SJSA1 (cell line): ENCODE data around the gene CPLANE2. TPM values are rescaled to one million over a fixed set of nuclear protein-coding genes. Genes with fewer than 3 reads are reported as not detected.
"Not testable (repeated sequence)": the region's sequence is repeated elsewhere in the genome, so short reads cannot be mapped to it uniquely, and the experiment has no call there.

ENCODE experiments used
- DNase-seq, 2 experiments: peaks; one replicate each; pipeline ENCODE4 v3.0.0-alpha.2; 2015 to 2020; ENCODE audit warnings: low spot score in 2 of 2, low read depth in 1 of 2
- H3K27ac ChIP-seq: fragments of 250-450 bp; sonication (Bioruptor Pico); 2 replicates; pipeline ENCODE4 v1.5.1; 2020; ENCODE audit warnings: mild to moderate bottlenecking, moderate library complexity
- H3K27me3 ChIP-seq: fragments of 250-450 bp; sonication (Bioruptor Pico); replicated peaks from 2 replicates; pipeline ENCODE4 v1.5.1; 2020; ENCODE audit warnings: mild to moderate bottlenecking, moderate library complexity
- H3K36me3 ChIP-seq: fragments of 250-450 bp; sonication (Bioruptor Pico); 2 replicates; pipeline ENCODE4 v1.5.1; 2020; ENCODE audit warnings: mild to moderate bottlenecking
- H3K4me1 ChIP-seq: fragments of 250-450 bp; sonication (Bioruptor Pico); replicated peaks from 2 replicates; pipeline ENCODE4 v1.6.1; 2021; ENCODE audit warnings: mild to moderate bottlenecking
- H3K4me3 ChIP-seq: fragments of 250-450 bp; sonication (Bioruptor Pico); 2 replicates; pipeline ENCODE4 v1.5.1; 2020; ENCODE audit warnings: mild to moderate bottlenecking
- H3K9me3 ChIP-seq: fragments of 250-450 bp; sonication (Bioruptor Pico); replicated peaks from 2 replicates; pipeline ENCODE4 v1.5.1; 2020; ENCODE audit warnings: mild to moderate bottlenecking
- total RNA-seq: library from RNA; depleted of rRNA; stranded (reverse); fragments of >200 nt; shearing (Covaris generic); gene quantifications from 2 replicates; pipeline ENCODE4 v1.2.3, GENCODE V29; 2014

The CPLANE2 gene
- total RNA-seq, 1 experiment from 2014 or later, result 14.8 TPM

- Histone ChIP-seq H3K27ac (no peak overlapping the region), H3K9me3 (no peaks in the 10 kb centered on the region), H3K36me3 (no peaks in the 10 kb centered on the region), H3K27me3 (no peaks in the 10 kb centered on the region), H3K4me1 (peaks cover 11% of the 10 kb centered on the region), H3K4me3 (no peak overlapping the region)
- peak in 1 of 2 experiments; percentile 68 for DNase-seq
Observed at GRCh38 chr1:16215882-16216753, 20.9 kb downstream of the CPLANE2 start.

- DNase-seq, H3K4me3 ChIP-seq, H3K9me3 ChIP-seq, H3K27me3 ChIP-seq, H3K36me3 ChIP-seq, H3K27ac ChIP-seq: not testable (repeated sequence)
- H3K4me1 ChIP-seq, result peaks cover 11% of the 10 kb centered on the region
Observed at GRCh38 chr1:16215240-16215639, 21.7 kb downstream of the CPLANE2 start.

GRCh38 chr1:16213544-16213943 lies 23.4 kb downstream of the CPLANE2 start:
- DNase-seq, H3K4me3 ChIP-seq, H3K27me3 ChIP-seq, H3K36me3 ChIP-seq, H3K27ac ChIP-seq, H3K9me3 ChIP-seq: not testable (repeated sequence)
- H3K4me1 ChIP-seq, result peaks cover 11% of the 10 kb centered on the region

DNA sequence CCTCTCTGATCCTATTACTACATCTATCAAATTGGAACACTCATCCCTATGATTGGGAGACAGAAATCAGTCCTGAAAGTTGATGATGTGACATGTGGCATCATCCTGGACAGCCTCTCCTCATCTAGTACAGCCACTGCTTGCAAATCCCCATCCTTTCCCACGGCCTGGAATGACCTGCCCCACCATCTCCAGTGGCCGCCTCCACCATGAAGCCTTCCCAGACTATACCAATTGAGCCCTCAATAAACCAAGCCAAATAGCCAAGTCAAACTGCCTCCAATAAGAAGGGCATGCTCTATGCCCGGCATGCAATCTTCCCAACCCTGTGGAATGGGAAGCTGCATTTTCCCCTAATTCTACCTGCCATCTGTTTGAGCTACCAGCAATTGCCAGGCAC lies 24.0 kb downstream of the CPLANE2 start:
- Histone ChIP-seq H3K27ac (no peak overlapping the region), H3K9me3 (no peaks in the 10 kb centered on the region), H3K4me1 (peaks cover 14% of the 10 kb centered on the region), H3K4me3 (no peak overlapping the region), H3K36me3 (no peaks in the 10 kb centered on the region), H3K27me3 (no peaks in the 10 kb centered on the region)
- no peak for DNase-seq

DNA sequence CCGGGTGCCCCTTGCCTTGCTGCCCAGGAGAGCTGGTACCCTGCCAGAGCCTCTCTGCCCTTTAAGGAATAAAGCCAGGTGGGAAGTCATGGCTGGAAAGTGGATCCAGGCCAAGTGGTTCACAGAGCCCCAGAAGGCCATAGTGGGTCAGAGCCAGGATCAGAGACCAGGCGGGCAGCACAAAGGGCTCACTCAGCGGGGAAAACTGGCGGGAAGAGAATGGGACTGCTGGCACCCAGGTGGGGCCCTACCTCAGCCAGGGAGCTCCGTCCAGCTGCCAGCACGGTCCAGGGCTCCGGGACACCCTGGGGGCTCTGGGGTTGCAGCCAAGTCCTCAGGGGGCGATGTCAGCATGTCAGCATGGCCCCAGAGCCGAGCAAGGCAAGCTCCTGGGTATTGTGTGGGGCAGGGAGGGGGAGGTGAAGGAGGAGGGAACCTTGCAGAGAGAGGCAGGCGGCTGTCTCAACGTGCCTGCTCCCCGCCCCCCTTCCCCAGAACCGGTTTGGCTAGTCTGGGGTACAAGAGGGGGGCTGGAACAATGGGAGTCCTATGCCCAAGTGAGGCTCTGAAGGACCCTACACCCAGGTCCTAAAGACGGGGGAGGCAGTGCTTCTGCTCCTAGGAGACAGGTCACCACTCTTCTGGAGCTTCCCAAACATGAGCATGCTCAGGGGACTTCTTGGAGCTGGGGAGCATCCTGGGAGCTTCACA lies 24.6 kb downstream of the CPLANE2 start, which contains the start of gene ARHGEF19:
TSS of gene ARHGEF19 (minus strand) at position 402 of the 711 bp plus-strand sequence. CDS start 3,598 bp downstream, outside the sequence.
- DNase-seq, result no peak
- Histone ChIP-seq H3K36me3 (no peaks in the 10 kb centered on the region), H3K4me3 (no peak within 1 kb of the TSS), H3K9me3 (no peaks in the 10 kb centered on the region), H3K27me3 (no peaks in the 10 kb centered on the region), H3K4me1 (peaks cover 16% of the 10 kb centered on the region), H3K27ac (no peak within 1 kb of the TSS)

DNA sequence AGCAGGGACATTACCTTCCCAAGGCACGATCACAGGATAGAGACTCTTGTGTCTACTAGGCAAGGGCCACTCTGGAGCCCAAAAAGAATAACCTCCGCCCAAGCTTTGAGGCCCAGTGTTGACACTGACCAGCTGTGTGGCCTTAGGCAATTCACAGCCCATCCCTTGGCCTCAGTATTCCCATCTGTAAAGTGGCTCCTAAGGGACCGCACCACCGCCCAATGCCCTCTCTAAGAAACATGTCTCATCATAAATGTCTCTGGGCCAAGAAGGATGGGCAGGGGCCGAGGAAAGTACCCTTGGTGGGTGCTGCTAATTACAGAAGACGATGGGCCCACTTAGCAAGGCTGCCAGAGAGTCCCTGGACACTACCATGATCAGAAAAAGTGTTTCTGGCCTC lies 25.2 kb downstream of the CPLANE2 start:
- Histone ChIP-seq H3K9me3 (no peaks in the 10 kb centered on the region), H3K36me3 (no peaks in the 10 kb centered on the region), H3K4me1 (peaks cover 16% of the 10 kb centered on the region), H3K4me3 (no peak overlapping the region), H3K27ac (no peak overlapping the region), H3K27me3 (no peaks in the 10 kb centered on the region)
- no peak for DNase-seq

DNA sequence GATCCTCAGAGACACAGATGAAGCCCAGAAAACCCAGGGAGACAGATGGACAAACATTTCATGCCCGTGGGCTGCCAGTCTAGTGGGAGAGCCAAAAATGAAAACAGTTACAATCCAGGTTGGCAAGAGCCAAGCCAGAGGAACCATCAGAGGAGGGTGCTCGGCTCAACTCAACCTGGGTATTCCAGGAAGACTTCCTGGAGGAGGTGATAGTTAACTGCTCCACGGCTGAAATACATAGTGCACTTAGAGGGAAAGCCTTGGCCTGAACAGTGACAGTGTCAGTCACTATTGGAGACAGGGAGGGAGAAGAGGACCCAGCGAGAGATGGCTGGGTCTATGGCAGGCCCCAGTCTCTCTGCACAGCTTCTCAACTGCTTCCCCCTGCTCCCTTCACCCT lies 26.4 kb downstream of the CPLANE2 start:
- H3K27ac ChIP-seq, result no peak overlapping the region
- H3K27me3 ChIP-seq, result no peaks in the 10 kb centered on the region
- no peak for DNase-seq
- peaks cover 18% of the 10 kb centered on the region for H3K4me1 ChIP-seq
- no peaks in the 10 kb centered on the region for H3K9me3 ChIP-seq
- no peaks in the 10 kb centered on the region for H3K36me3 ChIP-seq
- H3K4me3 ChIP-seq, result no peak overlapping the region

DNA sequence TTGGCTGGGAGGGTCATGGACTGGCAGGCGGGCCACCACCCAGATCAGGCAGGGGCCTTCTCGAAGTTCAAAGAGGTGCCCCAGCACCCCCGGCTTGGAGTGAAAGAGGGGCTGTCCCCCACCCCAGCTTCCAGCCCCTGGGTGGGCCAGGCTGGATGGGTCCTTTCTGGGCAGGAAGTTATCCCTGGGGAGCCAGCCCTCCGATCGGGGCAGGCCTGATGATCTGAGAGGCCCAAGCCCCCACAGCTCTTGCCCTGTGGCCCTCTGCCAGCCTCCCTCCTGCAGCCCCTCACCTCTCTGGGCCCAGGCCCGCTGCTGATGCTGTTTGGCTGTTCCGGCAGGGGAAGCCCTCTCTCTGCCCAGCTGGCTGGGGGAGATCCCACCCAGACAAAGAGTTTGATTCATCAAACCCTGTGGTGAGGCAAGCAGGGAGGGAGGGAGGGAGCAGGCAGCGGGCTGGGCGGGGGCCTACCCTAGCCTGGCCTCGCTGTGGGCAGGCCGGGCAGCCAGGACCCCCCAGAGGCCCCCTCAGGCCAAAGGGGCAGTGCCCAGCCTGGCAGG lies 27.1 kb downstream of the CPLANE2 start:
- no peaks in the 10 kb centered on the region for H3K9me3 ChIP-seq
- no peak for DNase-seq
- H3K4me1 ChIP-seq, result peaks cover 18% of the 10 kb centered on the region
- no peaks in the 10 kb centered on the region for H3K27me3 ChIP-seq
- no peak overlapping the region for H3K4me3 ChIP-seq
- H3K36me3 ChIP-seq, result no peaks in the 10 kb centered on the region
- no peak overlapping the region for H3K27ac ChIP-seq

DNA sequence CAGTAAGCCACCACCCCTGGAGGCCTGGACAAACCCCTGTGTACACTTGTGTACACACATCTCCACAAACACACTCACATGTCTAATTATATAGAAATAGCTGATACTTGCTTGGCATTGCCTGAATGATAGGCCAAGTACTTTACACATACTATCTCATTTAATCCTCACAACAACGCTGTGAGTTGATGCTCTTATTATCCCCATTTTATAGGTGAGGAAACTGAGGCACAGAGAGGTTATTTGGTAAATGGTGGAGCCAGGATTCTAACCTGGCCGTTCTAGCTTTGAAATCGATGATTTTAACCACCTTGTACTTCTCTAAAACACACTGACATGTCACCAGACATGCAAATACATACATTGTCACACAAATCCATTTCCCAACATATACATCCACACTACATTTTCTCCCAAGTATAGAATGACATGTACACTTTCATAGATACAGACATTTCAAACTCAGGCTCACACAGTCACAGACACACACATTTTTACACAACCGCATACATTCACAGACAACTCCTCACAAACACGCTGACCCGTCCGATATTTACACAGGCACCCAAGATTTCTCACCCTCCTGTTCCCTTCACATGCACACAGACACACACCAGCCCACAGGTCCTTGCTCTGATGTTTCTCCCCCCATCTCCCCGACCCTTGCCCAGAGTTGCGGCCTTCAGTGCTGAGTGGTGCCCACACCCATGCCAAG lies 27.7 kb downstream of the CPLANE2 start:
- no peaks in the 10 kb centered on the region; the same call in 1 of the 2 replicates for H3K36me3 ChIP-seq
- no peak overlapping the region for H3K4me3 ChIP-seq
- no peaks in the 10 kb centered on the region for H3K27me3 ChIP-seq
- DNase-seq, result no peak
- H3K27ac ChIP-seq, result no peak overlapping the region
- H3K9me3 ChIP-seq, result no peaks in the 10 kb centered on the region
- H3K4me1 ChIP-seq, result peaks cover 18% of the 10 kb centered on the region

DNA sequence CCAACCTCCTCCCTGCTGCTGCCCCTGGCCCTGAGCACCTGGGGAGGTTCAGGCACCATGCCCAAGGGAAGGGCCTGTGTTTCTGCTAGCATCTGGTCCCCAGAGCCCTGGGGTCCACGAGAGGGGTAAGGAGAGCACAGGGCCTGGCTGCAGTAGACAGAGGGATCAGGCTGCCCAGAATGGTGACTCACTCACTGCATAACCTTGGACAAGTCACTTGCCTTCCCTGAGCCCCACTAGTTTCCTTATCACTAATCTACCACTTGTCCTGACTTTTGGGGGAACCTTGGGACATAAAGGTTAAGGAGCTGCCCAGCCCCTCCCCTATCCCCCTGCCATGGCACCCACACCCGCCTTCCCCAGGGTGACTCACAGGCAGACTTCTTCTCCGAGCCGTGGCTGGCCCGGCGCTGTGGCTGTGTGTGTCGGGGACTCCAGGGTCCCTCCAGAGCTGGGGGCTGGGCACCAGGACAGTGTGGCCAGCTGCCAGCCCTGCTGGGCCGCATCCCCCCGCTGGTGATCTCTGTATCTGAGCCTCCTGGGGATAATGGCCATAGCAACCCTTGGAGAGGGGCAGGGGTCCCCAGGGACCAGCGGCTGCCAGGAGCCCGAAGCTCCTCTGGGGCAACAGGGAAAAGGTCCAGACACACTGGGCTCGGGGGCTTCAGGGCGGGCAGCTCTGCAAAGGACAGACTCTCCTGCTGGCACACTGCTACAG lies 28.6 kb downstream of the CPLANE2 start:
- H3K36me3 ChIP-seq, result no peaks in the 10 kb centered on the region; the same call in 1 of the 2 replicates
- peaks cover 18% of the 10 kb centered on the region for H3K4me1 ChIP-seq
- H3K27me3 ChIP-seq, result no peaks in the 10 kb centered on the region
- peak in 1 of 2 experiments; percentile 45 for DNase-seq
- no peak overlapping the region for H3K27ac ChIP-seq
- H3K4me3 ChIP-seq, result no peak overlapping the region
- H3K9me3 ChIP-seq, result no peaks in the 10 kb centered on the region

DNA sequence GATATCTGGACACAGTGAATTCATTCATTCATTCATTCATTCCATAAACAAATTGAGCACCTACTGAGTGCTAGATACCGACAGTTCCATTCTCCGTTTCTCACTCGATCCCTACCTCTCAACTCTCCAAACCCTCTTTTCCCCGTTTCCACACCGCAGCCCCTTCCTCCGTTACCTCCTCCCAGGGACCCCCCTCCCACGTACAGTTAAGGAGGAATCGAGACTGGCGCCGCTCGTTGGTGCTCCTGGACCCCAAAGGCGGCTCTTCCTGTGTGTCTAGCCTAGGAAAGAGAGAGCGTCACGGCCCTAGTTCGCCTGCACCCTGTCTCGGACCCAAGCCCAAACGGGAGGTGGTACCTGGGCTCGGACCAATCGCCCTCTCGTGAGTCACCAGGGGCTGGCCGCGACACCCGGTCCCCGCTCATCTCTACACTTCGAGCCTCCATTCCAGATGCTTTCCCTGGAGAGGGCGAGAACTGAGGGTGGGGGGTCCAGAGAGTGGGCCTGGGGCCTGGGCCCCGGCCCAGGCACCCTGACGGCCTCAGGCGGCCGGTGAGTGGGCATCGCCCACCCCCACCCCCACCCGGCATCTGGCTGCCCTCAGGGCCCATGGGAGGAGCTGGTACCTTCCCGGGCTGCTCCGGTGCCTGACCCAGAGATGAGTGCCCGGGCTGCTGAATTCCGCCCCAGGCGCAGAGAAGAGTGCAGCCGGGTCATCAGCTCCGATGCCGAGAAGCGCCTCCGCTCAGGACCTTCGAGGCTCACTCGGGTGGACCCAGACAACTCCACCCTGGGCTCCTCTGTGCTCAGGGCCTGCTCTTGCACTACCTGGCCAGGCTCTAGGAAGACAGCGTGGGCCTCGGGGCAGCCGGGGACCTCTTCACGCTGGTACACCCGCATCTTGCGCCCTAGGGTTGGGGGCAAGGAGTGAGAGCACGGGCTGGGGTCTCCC lies 29.4 kb downstream of the CPLANE2 start:
- Histone ChIP-seq H3K36me3 (no peaks in the 10 kb centered on the region; the same call in 1 of the 2 replicates), H3K4me3 (peak overlapping the region; percentile 41), H3K9me3 (no peaks in the 10 kb centered on the region), H3K27me3 (no peaks in the 10 kb centered on the region), H3K4me1 (peaks cover 18% of the 10 kb centered on the region), H3K27ac (peak overlapping the region; percentile 70)
- DNase-seq, result no peak
